Esophagus muscularis mucosa (tissue), 2 donors: Measurements from ENCODE around the gene ZFPM1.

Source experiments
- POLR2A ChIP-seq: fragments of 450-650 bp; IDR thresholded peaks from one replicate; pipeline ENCODE4 v1.6.1; 2017; ENCODE audit warnings: antibody characterized with exemption, moderate library complexity, mild to moderate bottlenecking, low read depth
- POLR2AphosphoS5 ChIP-seq, 2 donors: sonication (generic); formaldehyde crosslinking; IDR thresholded peaks; one replicate each; pipeline ENCODE4 v1.6.1; 2017; ENCODE audit warnings: antibody characterized with exemption in 2 of 2

GRCh38 chr16:88515371-88515770, 62.3 kb downstream of the ZFPM1 start:
- TF ChIP-seq POLR2A (no peak), POLR2AphosphoS5 (IDR thresholded peaks at IDR 0.05) (no peak)
